HG03135 (cell line): ENCODE measurements around the gene NR2F1-AS1.

Source experiments
- ATAC-seq: cut with Tn5 transposase; IDR thresholded peaks from one replicate; pipeline ENCODE4 v1.9.1; 2021; ENCODE audit warnings: mild to moderate bottlenecking, moderate library complexity; ENCODE audit not compliant: unreplicated experiment

Gene NR2F1-AS1

GRCh38 chr5:93578813-93579691 is 2.0 kb downstream of the NR2F1-AS1 start:
- ATAC-seq = no peak

- ATAC-seq = no peak
Measured at GRCh38 chr5:93577854-93578812, 2.9 kb downstream of the NR2F1-AS1 start.

- ATAC-seq = no peak
Measured at GRCh38 chr5:93576994-93577853, 3.8 kb downstream of the NR2F1-AS1 start.

GRCh38 chr5:93575461-93576414 is 5.3 kb downstream of the NR2F1-AS1 start:
- no peak for ATAC-seq

- no peak for ATAC-seq
Measured at GRCh38 chr5:93574491-93575305, 6.3 kb downstream of the NR2F1-AS1 start.

- ATAC-seq = no peak
Measured at GRCh38 chr5:93573354-93574351, 7.4 kb downstream of the NR2F1-AS1 start.

GRCh38 chr5:93572608-93573353 is 8.2 kb downstream of the NR2F1-AS1 start:
- ATAC-seq = no peak

- ATAC-seq = no peak
Measured at GRCh38 chr5:93572101-93572607, 8.9 kb downstream of the NR2F1-AS1 start.

GRCh38 chr5:93571114-93571949 is 9.7 kb downstream of the NR2F1-AS1 start:
- no peak for ATAC-seq

GRCh38 chr5:93570294-93571113 is 10.5 kb downstream of the NR2F1-AS1 start:
- ATAC-seq = no peak

- no peak for ATAC-seq
Measured at GRCh38 chr5:93569300-93570160, 11.5 kb downstream of the NR2F1-AS1 start.

GRCh38 chr5:93567424-93567823 is 13.6 kb downstream of the NR2F1-AS1 start:
- ATAC-seq = no peak

GRCh38 chr5:93566091-93566490 is 14.9 kb downstream of the NR2F1-AS1 start:
- ATAC-seq = no peak
